NCI-H1694 treated with DMSO at 0.1 percent for 48 hours (cell line): ENCODE data around the gene ALK.

Experiments used
- DNase-seq: peaks from one replicate; lab custom pipeline; 2025; lab: John Stamatoyannopoulos, UW

Gene ALK

DNA sequence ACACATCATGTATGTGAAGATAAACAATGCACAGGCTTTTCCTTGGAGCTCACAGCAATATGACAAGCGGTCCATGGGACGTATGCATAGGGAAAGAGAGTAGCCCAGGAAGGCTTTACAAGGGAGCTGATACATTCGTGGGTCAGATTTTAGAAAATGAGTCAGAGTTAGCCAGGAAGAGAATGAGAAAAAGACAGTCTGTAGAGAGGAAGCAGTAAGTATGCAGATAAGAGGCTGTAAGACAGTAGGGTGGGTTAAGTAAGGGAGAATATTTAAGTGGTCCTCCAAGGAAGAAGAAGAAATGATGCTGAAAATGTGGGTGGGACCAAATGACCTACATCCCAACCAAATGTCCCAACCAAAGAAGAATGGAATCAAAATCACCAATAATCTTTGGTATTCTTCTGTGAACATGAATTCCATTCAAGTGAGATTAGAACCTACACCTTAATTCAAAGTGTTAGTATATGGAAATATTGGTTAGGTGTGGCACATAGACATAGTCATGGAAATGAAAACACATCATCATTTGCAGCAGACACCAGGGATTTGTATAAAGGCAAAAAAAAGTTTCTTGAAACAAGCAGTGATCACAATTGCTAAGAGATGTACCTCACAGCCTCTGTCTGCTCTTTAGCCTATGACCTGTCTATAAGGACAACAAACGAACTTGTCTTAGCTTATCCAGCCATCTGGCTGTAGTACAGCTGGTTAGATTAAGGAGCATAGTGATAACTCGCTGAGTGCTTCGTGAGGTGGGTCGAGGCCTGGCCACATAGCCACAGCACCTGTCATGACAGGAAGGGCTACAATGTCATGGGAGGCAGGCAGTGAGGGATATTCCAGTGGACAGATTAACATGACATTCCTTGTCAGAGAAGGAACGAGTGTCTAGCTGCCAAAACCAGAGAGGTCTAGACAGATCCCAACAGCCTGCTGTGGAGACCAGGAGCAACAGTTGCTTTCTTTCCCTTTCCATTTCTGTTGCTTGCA lies 133.6 kb downstream of the ALK start:
- DNase-seq = no peak

GRCh38 chr2:29786361-29786760 lies 135.0 kb downstream of the ALK start:
- DNase-seq = no peak

DNA sequence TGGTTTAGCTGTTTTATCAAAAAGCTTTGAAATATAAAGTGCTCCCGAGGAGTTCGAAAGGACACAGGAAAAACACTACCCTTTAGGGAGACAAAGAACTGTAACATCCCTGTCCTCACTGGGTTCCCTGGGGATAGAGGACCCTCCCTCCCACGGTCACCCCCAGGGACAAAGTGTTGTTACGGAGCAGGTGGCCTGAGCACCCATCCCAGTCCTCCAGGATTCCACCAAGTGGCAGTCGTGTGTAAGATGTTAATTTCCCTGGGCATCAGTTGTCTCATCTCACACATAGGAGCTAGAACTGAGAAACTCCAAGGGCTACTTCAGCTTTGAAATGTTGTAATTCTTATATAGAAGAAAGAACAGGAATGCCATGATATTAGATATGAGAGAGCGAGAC lies 137.7 kb downstream of the ALK start:
- no peak for DNase-seq

DNA sequence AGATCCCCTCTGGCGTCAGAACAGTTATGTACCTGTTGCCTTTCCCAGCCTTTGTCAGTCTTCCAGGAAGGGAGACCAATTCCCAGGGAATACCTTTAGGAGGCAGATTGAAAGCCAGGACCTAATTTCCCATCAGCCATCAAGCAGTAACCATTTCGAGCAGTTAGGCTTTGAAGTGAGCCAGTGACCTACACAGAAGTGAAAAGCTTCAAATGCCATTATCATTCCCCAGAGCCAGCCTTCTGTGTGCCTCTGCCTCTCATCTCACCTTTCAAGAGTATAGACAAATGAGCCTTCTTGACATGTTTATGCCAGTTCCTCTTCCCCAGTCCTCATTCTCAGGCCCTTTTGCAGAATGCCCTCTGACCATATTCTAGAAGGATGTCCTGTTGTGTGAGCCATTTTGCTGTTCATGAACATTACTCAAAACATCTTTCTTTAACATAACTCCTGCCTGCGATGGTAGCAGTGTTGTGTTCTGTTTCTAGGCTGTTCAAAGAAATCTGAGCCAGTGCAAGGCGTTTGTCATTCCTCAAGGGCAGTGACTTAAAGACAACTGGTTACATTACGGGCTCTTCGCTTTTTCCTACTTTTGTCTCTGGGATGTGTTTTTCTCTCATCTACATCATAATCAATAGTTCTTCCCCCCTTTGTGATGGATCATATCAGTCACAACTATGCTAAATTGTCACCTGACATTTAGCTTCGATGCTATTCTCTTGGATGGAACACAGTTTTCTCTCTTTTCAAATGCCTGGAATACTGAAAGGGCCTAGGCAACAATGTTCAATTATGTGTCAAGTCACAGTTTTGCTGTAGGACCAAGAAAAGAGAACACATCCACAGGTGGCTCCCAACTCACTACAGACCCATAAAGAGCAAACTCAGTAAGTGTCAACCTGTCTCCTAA lies 138.6 kb downstream of the ALK start:
- DNase-seq = no peak

GRCh38 chr2:29782087-29782486 lies 139.3 kb downstream of the ALK start:
- DNase-seq = no peak

DNA sequence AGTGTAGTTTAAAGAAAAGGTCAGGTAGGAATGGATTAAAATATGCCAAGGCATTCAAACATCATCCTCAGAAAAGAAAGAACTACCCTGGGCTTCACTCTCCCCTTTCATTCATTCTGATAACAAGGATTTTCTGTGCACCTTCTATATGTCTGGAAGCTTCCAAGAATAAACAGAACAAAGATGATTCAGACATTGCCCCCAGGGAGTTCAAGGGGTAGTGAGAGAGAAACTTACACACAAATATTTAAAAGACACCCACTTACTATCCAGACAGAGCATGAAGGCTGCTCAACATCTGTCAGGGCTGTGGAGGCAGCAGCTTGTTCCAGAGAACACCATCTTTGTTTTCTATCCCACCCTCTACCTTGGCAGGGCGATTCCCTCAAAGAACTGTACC lies 140.5 kb downstream of the ALK start:
- no peak for DNase-seq

GRCh38 chr2:29777161-29777560 lies 144.2 kb downstream of the ALK start:
- no peak for DNase-seq

GRCh38 chr2:29776406-29776805 lies 145.0 kb downstream of the ALK start:
- DNase-seq = no peak

DNA sequence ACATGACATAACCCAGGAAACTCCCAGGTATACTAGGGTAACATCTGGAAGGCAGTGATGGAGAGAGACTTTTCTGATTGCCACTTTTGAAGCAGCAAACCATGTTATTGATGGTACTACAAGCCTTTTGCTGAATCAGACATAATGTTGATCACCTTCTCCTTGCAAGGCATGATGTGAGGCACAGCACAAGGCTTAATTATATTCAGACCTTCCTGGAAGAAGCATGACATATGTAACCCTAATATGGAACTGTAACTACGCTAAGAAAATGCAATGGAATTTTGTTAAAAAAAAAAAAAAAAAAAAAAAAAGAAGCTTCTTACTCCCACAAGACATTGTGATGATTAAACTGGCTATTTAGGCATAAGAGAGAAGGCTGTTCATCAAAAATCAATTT lies 145.4 kb downstream of the ALK start:
- no peak for DNase-seq

- DNase-seq = no peak
These were observed 146.8 kb downstream of the ALK start for GRCh38 chr2:29774624-29775023.

DNA sequence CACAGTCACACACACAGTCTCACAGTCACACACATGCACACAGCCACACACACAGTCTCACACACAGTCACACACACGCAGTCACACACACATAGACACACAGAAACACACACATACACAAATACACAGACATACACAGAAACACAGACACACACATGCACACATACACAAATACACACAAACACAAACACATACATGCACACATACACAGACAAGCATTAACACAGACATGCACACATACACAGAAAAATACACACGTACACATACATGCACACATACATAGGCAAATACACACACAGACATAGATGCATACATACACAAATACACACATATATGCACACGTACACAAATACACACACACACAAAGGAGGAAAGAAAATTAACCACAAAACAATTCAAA lies 150.5 kb downstream of the ALK start:
- no peak for DNase-seq

- no peak for DNase-seq
These were observed 151.5 kb downstream of the ALK start for GRCh38 chr2:29769847-29770246.

- no peak for DNase-seq
These were observed 153.6 kb downstream of the ALK start for GRCh38 chr2:29767606-29768335.

DNA sequence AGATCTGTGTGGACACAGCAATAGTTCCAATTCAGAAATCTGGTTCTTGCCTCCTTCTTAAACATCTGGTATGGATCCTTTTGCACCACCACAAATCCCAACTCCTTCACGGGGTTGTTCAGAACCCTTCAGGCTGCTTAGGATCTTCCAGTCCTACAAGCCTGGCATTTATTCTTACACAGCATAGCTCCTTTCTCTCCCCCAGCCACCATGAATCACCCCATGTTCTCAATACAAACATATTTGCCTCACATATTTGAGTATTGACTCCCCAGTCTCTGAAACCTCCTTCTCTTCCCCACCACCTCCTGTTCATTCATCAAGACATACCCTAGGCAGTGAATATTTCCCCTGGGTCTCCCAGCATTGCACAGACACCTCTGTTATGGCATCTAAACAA lies 155.2 kb downstream of the ALK start:
- no peak for DNase-seq

DNA sequence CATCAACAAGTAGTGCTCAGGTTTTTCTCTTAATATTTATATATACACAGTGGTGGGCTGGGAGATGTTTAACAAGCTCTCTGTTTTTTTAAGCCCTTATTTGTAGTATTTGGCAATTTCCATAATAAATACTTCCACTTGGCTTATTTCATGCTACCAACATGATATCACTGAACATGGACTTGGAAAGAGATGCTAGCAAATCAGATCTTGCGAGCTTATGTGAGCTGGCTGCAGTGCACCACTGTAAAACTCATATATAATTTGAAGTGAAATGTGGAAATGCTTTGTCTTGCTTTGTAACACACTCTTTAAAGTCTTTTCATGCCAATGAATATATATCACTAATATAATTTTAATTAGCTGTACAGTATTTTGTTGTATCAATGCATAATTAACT lies 155.7 kb downstream of the ALK start:
- DNase-seq = no peak

GRCh38 chr2:29763371-29763770 lies 158.0 kb downstream of the ALK start:
- no peak for DNase-seq

DNA sequence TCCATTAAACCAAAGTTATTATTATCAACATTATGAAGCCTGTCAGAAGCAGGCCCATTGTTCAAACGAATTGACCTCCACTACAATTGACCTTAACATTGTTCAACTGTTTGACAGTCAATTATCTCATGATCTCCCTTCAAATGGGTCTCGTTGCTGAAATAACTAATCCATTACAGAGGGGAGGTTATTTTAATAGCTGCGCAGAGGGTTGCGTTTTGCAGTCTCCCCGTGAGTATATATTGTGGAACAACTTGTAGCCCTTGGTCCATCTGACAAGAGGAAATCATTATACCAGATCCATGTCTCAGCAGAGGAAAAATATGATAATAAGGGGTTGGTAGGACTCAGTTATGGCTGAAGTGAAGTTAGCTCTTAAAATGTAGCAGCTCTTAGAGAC lies 159.1 kb downstream of the ALK start:
- no peak for DNase-seq

- no peak for DNase-seq
These were observed 160.1 kb downstream of the ALK start for GRCh38 chr2:29761278-29761677.

- DNase-seq = no peak
These were observed 161.4 kb downstream of the ALK start for GRCh38 chr2:29760008-29760407.

DNA sequence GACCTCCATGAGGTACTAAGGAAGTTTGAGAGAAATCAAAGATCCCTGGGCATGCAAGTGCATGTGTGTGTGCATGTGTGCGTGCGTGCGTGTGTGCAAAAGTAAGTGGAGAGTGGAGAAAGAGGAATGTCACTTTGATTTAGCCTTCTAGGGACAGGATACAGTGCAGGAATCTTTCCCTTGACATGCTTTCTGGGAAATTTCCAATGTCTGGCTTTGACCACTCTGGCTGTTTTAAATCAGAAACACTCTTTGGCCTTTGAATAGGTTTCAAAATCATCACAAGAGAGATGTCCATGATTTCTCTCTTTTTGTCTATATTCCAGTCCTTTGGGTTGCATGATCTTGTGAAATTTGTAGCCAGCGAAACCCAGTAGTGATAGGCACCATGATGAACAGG lies 162.0 kb downstream of the ALK start:
- no peak for DNase-seq

DNA sequence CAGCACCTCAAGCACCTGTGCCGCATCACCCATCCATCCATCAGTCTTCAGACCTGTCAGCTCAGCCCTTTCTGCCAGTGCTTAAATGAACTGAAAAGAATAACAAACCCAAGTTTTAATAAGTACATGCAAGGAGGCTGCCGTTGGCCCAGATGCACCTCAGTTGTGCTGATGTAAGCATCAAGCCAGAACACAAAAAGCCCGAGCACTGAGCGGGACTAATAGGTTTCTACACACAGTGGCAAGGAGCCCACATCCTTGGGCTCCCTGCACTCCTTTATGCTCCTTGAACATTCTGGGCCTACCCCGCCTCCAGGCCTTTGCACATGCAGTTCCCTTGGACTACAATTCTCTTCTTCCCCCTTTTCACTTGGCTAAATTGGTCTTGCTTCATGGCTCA lies 165.6 kb downstream of the ALK start:
- no peak for DNase-seq

DNA sequence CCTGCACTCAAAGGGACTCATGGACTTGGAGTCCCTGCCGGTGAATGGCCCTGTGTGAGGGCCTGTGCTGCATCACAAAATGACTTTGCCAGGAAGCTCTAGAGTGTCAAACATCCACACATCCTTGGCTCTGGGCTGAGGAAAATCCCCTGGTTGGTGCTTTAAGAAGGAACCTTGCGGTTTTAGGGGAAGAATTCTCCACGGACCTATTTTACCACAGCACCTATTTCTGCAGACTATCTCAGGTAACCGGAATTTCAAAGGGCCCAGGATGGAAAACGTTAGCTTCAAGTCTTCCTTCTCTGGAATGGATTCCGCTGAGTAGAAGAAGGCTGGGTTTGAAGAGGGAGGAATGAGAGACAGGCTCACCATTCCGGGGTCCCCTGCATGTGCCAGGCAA lies 166.2 kb downstream of the ALK start:
- DNase-seq = no peak
